ENCODE data around the gene SPNS3. TPM values are rescaled to one million over a fixed set of nuclear protein-coding genes. Genes with fewer than 3 reads are reported as not detected.

SPNS3 gene
- total RNA-seq (2014; rRNA removed; shearing (Covaris generic)) = 0.12 and 1.2 TPM in 2 replicates

GRCh38 chr17:4433515-4434031 lies at the start of gene SPNS3:
SPNS3 (plus strand) TSS chr17:4433940; CDS start chr17:4433968, 28 bp downstream.
- peak; percentile 51 for DNase-seq (ENCODE audit: low spot score)
- in situ Hi-C loops (cut with HindIII; ENCODE audit: low sequenced_read_pairs) = no loop called here

GRCh38 chr17:4386406-4386805 lies 47.3 kb upstream of the SPNS3 start:
- DNase-seq (ENCODE audit: low spot score) = no peak
- in situ Hi-C loops (cut with HindIII; ENCODE audit: low sequenced_read_pairs) = no loop called here

GRCh38 chr17:4387137-4387536 lies 46.6 kb upstream of the SPNS3 start:
- in situ Hi-C loops (cut with HindIII; ENCODE audit: low sequenced_read_pairs) = no loop called here
- no peak for DNase-seq (ENCODE audit: low spot score)

GRCh38 chr17:4389079-4389478 lies 44.7 kb upstream of the SPNS3 start:
- DNase-seq (ENCODE audit: low spot score) = no peak
- in situ Hi-C loops (cut with HindIII; ENCODE audit: low sequenced_read_pairs) = no loop called here

GRCh38 chr17:4393806-4394205 lies 39.9 kb upstream of the SPNS3 start:
- DNase-seq (ENCODE audit: low spot score) = no peak

GRCh38 chr17:4394208-4395110 lies 39.3 kb upstream of the SPNS3 start:
- in situ Hi-C loops (cut with HindIII; ENCODE audit: low sequenced_read_pairs) = no loop called here
- DNase-seq (ENCODE audit: low spot score) = no peak

More at GRCh38 chr17:4393806-4394205, 39.9 kb upstream of the SPNS3 start:
- in situ Hi-C loops (cut with HindIII; ENCODE audit: low sequenced_read_pairs) = no loop called here

GRCh38 chr17:4395111-4395478 lies 38.6 kb upstream of the SPNS3 start:
- DNase-seq (ENCODE audit: low spot score) = no peak
- in situ Hi-C loops (cut with HindIII; ENCODE audit: low sequenced_read_pairs) = no loop called here

- no peak for DNase-seq (ENCODE audit: low spot score)
- in situ Hi-C loops (cut with HindIII; ENCODE audit: low sequenced_read_pairs) = no loop called here
Observed at GRCh38 chr17:4397840-4398239, 35.9 kb upstream of the SPNS3 start.

- DNase-seq (ENCODE audit: low spot score) = no peak
- in situ Hi-C loops (cut with HindIII; ENCODE audit: low sequenced_read_pairs) = no loop called here
Observed at GRCh38 chr17:4405038-4405669, 28.6 kb upstream of the SPNS3 start.

GRCh38 chr17:4405699-4406098 lies 28.0 kb upstream of the SPNS3 start:
- no peak for DNase-seq (ENCODE audit: low spot score)
- in situ Hi-C loops (cut with HindIII; ENCODE audit: low sequenced_read_pairs) = no loop called here

- no peak for DNase-seq (ENCODE audit: low spot score)
- in situ Hi-C loops (cut with HindIII; ENCODE audit: low sequenced_read_pairs) = no loop called here
Observed at GRCh38 chr17:4406386-4406785, 27.4 kb upstream of the SPNS3 start.

- in situ Hi-C loops (cut with HindIII; ENCODE audit: low sequenced_read_pairs) = no loop called here
- DNase-seq (ENCODE audit: low spot score) = no peak
Observed at GRCh38 chr17:4407216-4407615, 26.5 kb upstream of the SPNS3 start.

- DNase-seq (ENCODE audit: low spot score) = peak; percentile 36
- in situ Hi-C loops (cut with HindIII; ENCODE audit: low sequenced_read_pairs) = no loop called here
Observed at GRCh38 chr17:4407851-4408250, 25.9 kb upstream of the SPNS3 start.

GRCh38 chr17:4409659-4410058 lies 24.1 kb upstream of the SPNS3 start:
- in situ Hi-C loops (cut with HindIII; ENCODE audit: low sequenced_read_pairs) = no loop called here
- DNase-seq (ENCODE audit: low spot score) = no peak

- no peak for DNase-seq (ENCODE audit: low spot score)
- in situ Hi-C loops (cut with HindIII; ENCODE audit: low sequenced_read_pairs) = no loop called here
Observed at GRCh38 chr17:4411201-4411600, 22.5 kb upstream of the SPNS3 start.

GRCh38 chr17:4412933-4413831 lies 20.6 kb upstream of the SPNS3 start:
- in situ Hi-C loops (cut with HindIII; ENCODE audit: low sequenced_read_pairs) = no loop called here
- peak; percentile 90 for DNase-seq (ENCODE audit: low spot score)

GRCh38 chr17:4417129-4417667 lies 16.5 kb upstream of the SPNS3 start:
- no peak for DNase-seq (ENCODE audit: low spot score)
- in situ Hi-C loops (cut with HindIII; ENCODE audit: low sequenced_read_pairs) = no loop called here

GRCh38 chr17:4420692-4421131 lies 13.0 kb upstream of the SPNS3 start:
- in situ Hi-C loops (cut with HindIII; ENCODE audit: low sequenced_read_pairs) = no loop called here
- peak; percentile 81 for DNase-seq (ENCODE audit: low spot score)

- in situ Hi-C loops (cut with HindIII; ENCODE audit: low sequenced_read_pairs) = no loop called here
- DNase-seq (ENCODE audit: low spot score) = no peak
Observed at GRCh38 chr17:4422864-4423263, 10.9 kb upstream of the SPNS3 start.
